Hematopoietic multipotent progenitor cell treated with erythropoietin and hydrocortisone succinate and interleukin-3 and kit ligand, for 6 days (in vitro differentiated cells): ENCODE results near the gene DYNC1I1.
"Not testable (repeated sequence)": the region's sequence is repeated elsewhere in the genome, so short reads cannot be mapped to it uniquely, and the experiment has no call there.

Experiments
- DNase-seq: peaks from one replicate; pipeline ENCODE4 v3.0.0-alpha.2; 2015

DYNC1I1 gene

DNA sequence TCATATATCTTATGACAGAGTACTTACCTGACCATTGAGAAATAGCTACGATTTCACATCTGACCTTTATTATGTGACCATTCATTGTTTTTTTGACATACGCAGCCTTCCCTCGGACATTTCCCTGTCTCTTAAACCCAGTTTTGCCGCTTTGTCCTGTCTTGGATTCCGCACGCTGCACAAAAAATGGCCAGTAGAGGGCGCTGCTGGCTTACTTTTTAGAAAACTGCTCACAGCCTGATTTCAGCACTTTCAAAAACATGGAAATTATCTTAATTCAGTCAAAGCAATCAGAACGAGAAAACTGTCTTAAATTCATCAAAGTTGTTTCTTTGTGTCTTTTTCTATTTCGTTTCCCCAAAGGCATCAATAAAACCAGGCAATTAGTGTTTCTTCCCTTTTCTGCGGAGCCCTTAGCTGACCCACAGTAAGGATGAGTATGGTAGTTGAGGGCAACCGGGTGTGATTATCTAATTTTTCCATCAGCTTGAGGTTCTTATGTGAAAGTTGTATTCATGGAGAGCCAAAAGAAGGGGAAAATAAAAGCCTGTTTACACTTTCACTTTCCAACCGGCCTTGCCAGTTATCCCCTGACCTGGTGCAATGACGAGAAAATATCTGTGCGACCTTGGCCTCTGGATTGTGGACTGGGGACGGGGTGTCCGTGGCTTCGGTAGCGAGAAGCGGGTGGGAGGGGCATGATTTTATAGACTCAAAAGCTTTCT is 144.4 kb downstream of the DYNC1I1 start:
- peak; percentile 81 for DNase-seq

DNA sequence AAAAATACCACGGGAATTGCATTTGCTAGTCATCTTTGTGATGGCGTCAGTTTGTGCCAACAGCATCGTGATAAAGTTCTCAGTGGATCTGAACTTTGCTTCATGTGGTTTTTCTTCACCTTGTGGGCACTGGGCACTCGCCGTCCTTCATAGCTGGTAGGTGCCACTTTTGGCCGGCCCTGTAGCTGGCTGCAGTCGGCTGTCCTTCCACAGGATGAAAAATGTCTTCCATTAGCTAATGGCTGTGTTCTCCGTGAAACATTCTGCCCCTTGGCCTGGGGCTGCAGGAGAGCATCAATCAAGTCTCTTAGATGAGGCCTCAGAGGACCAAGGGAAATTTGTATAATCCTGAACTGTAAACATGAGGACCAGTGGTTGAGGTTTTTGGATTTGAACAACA is 145.3 kb downstream of the DYNC1I1 start:
- no peak for DNase-seq

DNA sequence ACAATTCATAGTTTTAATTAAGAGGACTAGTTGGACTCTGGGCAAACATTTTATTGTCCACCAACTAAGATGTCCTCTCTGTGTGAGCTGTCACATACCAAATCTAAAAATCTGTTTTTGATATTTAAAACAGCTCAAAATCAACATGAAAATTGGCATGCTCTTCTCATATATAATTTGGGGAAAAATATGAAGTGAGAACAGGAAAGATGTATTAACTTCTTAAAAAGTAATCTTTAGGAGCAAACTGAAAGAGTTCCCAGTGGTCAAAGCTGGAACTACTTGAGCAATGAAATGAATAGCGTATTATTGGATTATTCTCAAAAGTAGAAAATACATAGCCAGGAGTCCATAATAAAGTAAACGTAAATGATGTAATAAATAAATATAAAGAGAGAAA is 147.2 kb downstream of the DYNC1I1 start:
- no peak for DNase-seq

DNA sequence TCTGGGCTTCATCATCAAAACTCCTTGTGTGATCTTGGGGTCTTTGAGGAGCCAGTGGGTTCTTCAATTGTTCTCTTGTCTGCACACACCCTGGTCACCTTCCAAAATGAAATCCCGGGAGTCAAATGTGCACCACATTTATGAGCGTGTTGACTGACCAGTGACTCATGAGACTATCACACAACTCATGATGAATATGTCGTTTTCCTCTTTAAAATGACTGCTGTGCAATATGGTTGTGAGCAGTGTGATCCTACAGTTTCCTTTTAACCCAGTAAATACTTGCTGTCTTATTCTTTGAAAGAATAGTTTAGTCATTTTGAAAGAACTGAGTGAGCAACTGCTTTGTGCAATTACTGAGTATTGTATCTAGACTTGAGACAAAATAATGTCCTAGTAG is 149.2 kb downstream of the DYNC1I1 start:
- DNase-seq: no peak

DNA sequence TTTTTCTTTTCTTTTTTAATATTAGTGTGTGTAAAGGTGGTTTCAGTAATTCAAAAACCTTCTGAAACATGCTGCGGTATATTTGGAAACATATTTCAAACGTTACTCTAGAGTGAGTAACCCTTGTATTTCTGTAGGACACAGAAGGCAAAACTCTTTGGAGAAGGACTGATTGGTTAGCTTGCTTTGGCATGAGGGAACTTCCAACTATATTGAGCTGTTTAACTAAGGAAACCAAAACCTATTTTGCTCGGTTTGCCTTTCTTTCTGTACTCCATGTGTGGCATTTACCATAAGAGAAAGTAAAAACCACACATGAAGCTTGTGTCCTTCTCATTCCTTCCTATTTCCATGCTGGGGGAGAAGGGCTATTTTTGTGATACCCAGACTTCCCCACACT is 149.8 kb downstream of the DYNC1I1 start:
- no peak for DNase-seq

DNA sequence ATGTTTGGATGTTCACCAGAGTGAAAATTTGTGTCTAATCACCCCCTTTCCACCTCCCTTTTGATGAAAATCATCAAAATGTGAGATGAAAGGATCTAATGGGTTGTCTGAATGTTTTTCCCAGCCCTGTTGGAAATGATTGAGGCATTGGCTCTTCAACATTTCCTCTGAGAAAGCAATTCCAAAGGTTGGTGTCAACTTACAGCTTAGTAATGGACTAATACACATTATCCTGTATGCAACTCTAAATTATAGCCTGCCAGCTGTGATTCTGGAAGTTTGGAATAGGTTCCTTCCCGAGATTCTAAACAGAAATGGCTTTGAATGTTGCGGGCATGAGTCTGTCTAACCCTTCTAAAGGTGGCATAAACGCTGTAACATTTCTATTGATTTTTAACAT is 152.9 kb downstream of the DYNC1I1 start:
- no peak for DNase-seq

DNA sequence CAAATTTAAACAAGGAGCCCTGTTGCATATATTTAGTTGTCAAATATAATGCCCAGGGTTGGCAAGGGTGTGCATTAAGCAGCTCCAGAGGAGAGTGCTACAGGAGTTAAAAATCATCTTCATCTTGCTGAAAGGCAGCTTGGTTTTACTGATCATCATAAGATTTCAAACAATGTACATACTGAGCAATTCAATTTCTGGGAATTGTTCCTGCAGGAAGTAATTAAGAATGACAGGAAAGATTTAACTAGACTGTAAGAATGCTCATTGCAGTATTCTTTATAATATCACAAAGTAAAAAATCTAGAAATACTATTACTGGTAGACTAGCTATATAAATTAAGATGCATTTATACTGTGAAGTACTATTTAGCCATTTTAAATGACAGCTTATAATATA is 153.6 kb downstream of the DYNC1I1 start:
- no peak for DNase-seq

DNA sequence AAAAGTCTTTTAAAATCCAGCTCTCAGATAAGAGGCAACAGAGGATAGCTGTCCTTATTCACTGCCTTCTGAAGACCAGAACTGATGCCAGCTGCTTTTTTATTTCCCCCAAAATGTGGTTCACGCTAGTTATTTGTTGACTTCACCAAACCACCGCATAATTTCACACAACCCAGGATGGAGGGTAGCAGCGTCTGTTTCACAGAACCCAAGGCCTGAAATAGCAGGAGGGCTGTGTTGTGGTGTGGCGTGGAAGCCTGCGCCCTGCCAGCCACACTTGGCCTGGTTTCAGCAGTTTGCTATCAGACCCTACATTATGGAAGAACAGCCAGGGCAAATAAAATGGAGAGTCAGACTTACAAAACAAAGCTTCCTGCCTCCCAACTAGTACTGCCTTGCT is 155.4 kb downstream of the DYNC1I1 start:
- peak; percentile 2 for DNase-seq

DNA sequence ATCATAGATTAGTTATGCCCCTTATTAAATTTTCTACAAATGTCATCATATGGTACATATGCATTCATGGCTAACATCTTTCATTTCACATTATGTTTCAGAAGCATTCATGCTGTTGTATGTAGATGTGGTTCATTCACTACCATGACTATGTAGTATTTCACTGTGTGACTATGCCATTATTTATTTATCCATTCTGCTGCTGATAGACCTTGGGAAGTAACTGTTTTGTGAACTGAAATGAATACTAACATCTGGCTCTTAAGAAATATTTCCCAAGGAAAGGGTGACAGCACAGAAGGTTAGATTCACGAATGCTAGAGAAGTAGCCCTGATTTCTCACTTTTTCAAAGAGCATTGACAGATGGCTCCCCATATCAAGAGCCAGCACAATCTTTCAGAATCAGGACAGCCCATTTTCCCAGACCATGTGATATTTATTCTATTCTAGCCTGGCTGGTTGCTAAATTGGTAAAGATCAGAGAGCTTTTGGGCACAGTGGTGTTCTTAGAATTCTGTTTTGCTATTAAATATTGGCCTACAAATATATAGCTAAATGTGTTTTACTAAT is 157.4 kb downstream of the DYNC1I1 start:
- no peak for DNase-seq

DNA sequence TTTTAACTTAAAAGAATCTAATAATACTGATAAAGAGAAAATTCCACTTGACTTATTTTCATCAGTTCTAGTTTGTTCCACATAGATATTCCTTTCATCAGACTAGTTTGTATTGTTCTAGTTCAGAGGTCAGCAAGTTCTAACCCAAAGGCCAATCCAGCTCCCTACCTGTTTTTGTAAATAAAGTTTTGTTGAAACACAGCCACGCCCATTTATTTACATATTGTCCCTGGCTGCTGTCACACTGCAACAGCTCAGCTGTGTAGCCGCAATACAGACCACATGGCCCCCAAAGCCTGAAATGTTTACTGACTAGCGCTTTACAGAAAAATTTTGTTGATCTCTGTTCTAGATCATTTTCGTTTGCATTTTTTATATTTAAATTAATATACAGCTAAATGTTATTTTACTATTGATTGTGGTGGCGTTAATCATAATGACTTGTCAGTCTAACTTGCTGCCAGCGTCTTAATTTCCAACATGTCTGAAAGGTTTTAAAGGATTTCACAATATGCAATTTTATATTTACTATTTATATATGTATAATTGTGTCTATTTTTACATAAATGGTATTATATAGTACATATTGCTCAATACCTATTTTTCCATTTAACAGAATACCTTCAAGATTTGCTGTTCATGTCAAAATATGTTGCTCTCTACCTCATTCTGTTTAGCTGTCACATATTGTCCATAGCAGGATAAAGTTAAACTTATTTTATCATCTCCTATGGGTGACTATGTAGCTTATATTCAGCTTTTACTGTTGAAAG is 159.3 kb downstream of the DYNC1I1 start:
- DNase-seq: no peak

DNA sequence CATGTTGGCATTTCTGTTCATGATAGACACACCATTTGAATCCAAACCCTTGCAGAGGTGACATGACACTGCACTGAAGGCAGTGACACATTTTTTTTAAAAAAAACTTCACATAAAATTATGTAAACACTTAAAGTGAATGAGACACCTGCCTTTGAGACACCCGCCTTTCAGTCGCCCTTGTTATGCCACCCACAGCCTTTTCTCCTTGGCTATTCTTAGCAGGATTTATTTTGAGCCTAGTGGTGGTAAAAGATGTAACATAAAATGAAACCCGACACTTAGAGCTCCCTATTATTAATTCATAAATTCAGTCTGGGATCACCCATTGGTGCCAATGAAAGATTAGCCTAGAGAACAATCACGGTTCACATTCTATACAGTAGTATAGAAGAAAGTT is 161.3 kb downstream of the DYNC1I1 start:
- DNase-seq: no peak

DNA sequence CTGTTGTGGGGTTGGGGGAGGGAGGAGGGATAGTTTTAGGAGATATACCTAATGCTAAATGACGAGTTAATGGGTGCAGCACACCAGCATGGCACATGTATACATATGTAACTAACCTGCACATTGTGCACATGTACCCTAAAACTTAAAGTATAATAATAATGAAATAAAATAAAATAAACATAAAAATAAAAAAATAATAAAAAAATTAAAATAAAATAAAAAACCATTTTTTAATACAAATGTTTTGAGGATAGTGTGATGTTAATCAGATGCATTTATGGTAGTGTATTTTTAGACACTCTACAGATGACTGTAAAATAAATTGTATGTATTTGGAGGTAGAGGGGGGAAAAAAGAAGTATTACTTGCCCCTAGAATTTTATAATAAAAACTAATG is 172.5 kb downstream of the DYNC1I1 start:
- not testable (repeated sequence) for DNase-seq

DNA sequence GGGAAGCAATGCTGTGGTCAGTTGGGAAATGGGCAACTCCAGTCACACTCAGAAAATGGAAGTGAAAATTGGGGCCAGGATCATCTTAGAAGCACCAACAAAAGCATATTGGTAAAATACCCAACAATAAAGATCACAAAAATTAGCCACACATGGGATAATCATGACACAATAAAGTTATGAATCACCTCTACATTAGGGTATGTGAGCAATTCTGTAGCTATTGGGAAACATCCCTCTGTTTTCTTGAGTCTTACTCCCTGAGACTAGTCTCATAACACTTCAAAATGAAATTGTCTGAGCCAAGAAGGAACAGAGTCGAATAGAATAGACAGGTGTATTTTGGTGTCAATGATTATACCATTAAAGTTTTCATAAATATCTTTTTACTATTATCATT is 178.3 kb downstream of the DYNC1I1 start:
- DNase-seq: no peak

DNA sequence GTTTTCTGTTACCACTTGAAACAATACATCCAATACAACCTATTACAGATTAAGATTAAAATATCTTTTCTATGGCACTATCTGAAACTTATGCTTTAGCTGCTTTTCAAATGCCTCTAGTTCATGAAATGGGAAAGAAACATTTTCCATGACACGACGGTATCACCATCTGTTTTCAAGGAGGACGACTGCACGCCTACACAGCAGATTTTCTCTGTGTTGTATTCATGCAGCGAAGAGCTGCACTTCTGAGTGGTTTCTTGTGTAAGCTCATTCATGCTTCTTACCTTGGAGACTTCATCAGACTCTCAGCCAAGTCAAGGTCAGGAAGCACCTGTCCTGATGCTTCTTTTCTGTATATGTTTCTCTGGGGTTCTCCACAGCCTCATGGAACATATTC is 179.2 kb downstream of the DYNC1I1 start:
- DNase-seq: no peak

DNA sequence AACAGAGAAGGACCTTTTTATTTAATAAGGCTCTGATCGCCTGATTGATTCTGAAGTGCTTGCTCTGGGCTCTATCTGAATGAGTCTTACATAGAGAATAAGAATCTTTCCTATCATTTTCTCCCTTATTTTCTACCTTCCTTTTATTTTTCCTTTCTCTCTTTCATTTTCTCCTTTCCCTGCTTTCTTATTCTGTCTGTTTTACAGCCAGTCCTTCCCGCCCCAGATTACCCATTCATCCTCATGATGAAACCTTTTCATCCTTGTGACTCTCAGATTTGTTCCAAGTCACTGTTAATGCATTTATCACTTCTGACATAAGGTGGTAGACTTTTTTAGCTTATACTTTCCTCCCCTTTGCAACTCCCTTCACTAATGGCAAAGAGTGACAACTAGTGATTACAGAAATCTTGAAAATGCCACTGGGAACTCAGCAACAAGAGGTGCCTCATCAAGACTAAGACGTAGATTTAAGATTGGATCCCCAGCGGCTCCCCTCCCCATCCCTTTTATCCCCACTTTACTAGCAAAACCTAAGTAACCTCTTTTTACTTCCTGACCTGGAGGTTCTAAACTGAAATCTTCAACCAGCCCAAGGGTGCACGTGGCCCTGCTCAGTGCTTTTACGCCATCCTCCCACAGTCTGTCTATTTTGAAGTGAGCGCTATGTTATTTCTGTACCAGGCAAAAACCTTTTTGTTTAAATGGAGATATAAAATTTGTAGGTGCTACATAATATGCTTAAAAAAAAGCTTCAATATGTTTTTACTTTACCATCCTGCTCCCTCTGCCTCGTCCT is 179.8 kb downstream of the DYNC1I1 start:
- no peak for DNase-seq

DNA sequence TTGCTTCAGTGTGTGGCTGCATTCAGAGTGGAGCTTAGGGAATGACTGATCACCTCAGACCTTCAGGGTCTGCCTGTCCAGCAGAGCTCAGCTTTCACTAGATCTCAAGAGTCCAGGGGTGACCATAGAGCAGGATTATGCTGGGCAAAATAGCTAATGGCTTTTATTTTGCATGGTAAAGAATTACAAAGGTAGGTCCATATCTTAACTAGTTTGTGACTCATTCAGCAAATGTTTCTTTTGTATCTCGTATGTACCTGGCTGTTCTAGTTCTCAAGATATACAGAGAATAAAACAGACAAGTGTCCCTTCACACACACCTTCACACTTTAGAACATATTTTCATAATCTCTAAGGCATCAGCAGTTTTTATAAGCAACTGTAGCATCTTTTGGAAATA is 180.5 kb downstream of the DYNC1I1 start:
- DNase-seq: no peak

DNA sequence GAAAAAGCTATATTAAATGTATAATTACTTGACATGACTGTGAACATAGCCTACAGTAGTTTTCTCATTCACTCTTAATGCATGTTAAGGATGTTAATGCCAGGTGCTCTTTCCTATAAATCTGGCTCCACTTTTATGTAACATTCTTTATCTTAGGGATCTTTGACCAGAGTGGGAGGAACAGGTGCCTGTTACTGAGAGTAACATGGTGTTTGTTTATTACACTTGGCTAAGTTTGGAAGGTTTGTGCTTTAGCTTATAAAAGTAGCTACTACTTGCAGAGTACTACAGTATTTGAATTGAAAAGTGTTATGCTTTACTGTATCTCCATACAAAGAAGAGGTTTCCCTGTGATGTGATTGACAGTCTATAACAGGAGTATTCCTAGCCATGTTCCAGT is 183.4 kb downstream of the DYNC1I1 start:
- DNase-seq: no peak

DNA sequence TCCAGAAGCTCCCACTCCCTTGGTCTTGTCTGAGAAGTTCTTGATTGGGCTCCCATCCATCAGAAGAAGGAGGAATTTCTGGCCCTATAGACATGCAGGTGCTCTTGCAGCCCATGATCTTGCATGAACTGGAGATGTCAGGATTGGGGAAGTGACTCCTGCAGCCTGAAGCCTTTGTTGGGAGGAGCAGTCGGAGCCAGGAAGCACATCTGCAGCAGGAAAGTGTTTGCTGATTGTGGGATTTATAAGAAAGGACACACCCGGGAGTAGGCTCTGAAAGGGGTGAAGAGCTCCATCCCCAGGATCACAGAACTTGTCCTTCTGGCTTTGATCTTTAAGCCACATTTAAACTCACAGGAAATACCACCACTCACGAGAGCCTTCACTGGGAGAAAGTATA is 185.2 kb downstream of the DYNC1I1 start:
- no peak for DNase-seq

DNA sequence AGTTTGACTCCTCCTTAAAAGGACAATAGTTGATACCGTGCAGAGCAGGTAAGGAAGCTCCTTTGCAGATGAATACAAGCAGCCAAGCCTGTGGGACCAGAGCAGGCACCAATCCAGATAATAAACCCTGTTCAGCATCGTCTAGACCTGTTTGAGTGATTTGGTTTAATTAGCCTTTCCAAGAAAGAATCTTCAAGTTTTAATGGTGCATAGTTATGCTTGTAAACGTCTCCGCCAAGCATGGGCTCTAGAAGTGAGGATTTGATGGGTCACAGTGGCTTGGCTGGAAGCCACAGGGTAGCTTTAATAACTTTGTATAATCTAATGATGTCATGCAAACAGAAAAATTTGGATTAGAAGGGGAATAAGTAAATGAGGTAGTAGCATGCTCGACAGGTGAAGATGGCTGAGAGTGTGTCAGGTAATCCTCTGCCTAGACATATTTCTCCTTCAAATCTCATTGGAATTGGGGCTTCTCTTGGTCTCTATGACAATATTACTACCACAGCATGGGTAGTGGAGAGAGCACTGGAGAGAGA is 188.4 kb downstream of the DYNC1I1 start:
- DNase-seq: no peak

DNA sequence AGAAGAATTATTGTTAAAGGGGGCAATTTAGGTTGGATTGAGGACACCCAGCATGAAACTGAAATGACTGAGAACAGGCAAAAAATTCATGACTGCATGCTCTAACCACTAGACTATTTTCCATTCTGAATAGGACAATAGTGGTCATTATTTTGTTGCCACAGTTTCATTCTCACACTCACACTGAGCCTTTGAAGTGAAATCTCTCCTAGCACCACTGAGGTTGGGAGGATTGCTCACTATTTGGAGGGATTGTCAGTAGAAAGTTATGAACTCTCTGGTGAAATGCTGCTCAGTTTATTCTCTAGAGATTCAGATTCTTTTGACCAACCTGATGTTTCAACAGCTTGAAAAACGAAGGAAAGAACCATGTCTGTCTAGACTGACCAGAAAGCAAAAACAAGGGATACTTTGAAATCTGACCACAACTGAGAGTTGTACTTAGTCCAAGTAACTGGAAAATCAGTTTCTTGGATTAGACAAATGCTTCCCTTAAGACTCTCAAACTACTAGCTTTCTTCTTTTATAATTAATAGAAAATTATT is 191.2 kb downstream of the DYNC1I1 start:
- DNase-seq: no peak

DNA sequence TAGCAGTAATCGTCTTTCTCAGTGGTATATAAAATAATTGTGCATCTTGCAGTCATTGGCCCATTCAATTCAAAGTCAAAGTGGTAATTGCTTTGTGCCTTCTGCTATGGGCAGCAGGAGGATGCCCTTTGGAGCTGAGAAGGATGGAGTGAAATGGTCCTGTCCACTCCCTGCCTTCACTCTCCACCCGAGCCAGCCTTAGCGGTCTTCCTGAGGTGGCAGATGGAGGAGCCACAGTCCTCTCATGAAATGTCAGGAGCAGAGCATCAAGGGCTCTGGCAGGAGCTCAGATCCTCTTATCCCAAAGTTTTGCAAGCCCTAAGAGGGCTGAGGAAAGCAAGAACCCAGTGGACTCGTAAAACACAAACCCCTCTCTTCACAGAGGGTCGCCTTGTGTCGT is 199.4 kb downstream of the DYNC1I1 start:
- DNase-seq: no peak

DNA sequence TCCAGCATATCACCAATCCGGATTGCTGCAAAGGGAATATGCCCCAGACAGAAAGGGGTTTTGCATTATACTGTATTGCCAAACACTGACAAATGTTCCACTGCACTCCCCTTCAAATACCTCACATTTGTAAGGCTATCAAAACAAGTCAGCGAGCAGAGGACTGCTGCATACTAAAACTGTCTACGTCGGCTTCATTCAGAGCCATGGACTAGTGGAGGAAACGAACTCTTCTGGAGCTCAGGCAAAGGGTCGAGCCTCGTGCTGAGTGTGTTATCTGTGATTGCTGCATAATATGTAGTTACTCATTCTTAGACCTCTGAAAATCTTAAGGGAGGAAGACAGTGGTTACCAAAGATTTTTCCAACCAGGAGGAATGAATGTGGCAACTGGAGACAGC is 200.2 kb downstream of the DYNC1I1 start:
- DNase-seq: no peak

DNA sequence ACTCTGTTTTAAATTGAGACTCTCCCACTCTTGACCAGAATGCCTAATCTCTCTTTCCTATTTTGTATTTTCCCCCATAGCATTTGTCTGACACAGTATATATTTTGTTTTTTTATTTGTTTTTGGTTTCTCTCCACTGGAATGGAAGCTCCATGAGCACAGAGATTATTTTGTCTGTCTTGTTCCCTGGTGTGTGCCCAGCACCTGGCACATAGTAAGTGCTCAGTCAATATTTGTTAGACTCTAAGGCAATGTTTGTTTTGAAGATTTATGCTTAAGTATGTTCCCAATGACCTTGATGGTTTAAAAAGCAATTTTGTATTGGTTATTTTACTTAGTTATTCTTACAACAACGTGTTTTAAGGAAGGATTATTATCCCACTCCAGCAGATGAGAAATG is 201.8 kb downstream of the DYNC1I1 start:
- DNase-seq: no peak
